ENCODE measurements around the gene CDC42BPA. TPM values are rescaled to one million over a fixed set of nuclear protein-coding genes. Genes with fewer than 3 reads are reported as not detected.

The CDC42BPA gene
- total and polyA plus RNA-seq, 9 of the 15 experiments (the other 6 are each of a cell fraction or from before 2014, with no cell fraction given), result 8.0 to 77.5 (median 52.1) TPM

- TF ChIP-seq TSHZ1 (CRISPR knock-in tag; IDR thresholded peaks at IDR 0.05) (no peak), ZKSCAN1 (IDR thresholded peaks at IDR 0.05; ENCODE audit: low read depth, low read length) (0 out of 2 replicates have a peak, but pooled peaks have one; percentile 17), FOXK2 (conservative IDR thresholded peaks at IDR 0.05 in 1 of 2, IDR thresholded peaks at IDR 0.05 in 1 of 2; ENCODE audit: low read depth in 2 of 2) (peak; percentile 40 to 70; a peak in 2 of 4 replicates), ZHX1 (conservative IDR thresholded peaks at IDR 0.05; ENCODE audit: low read length) (no peak), MCM2 (IDR thresholded peaks at IDR 0.05; ENCODE audit: low read depth) (no peak), USF2 (CRISPR knock-in tag; IDR thresholded peaks at IDR 0.05) (no peak), CTCFL (IDR thresholded peaks at IDR 0.05; ENCODE audit: borderline replicate concordance, insufficient read depth, low read depth, low read length, poor library complexity, severe bottlenecking) (peak; percentile 53), ZBTB34 (CRISPR knock-in tag; IDR thresholded peaks at IDR 0.05) (no peak), ZNF282 (CRISPR knock-in tag; IDR thresholded peaks at IDR 0.05) (no peak), NBN (IDR thresholded peaks at IDR 0.05; ENCODE audit: low read depth) (peak; percentile 79), RNF2 (IDR thresholded peaks at IDR 0.05) (0 out of 2 replicates have a peak, but pooled peaks have one; percentile 51), ZFPM2 (CRISPR knock-in tag; IDR thresholded peaks at IDR 0.05) (no peak), EP300 (IDR thresholded peaks at IDR 0.05; ENCODE audit: low read length) (peak; percentile 68), ZBTB2 (IDR thresholded peaks at IDR 0.05) (no peak), TCF7L2 (IDR thresholded peaks at IDR 0.05; ENCODE audit: low read depth, low read length) (no peak), RAD51 (IDR thresholded peaks at IDR 0.05; ENCODE audit: borderline replicate concordance, low read depth) (no peak; the same call in 1 of the 2 replicates), SOX6 (IDR thresholded peaks at IDR 0.05) (peak; percentile 67)
Measured at GRCh38 chr1:227234998-227235405, 83.3 kb downstream of the CDC42BPA start (continued).
